Lower leg skin (tissue), 4 donors: ENCODE measurements around the gene ZNF385A. TPM values are rescaled to one million over a fixed set of nuclear protein-coding genes. Genes with fewer than 3 reads are reported as not detected.

ENCODE experiments used
- DNase-seq, 2 donors: peaks; one replicate each; pipeline ENCODE4 v3.0.0-alpha.2; 2019; ENCODE audit warnings: low spot score in 2 of 2
- H3K4me3 ChIP-seq: fragments of 200-600 bp; sonication (generic); 2 replicates; pipeline ENCODE4 v1.5.1; 2017; ENCODE audit warnings: mild to moderate bottlenecking, low read depth; ENCODE audit not compliant: poor library complexity, severe bottlenecking
- POLR2A ChIP-seq, 2 donors: fragments of 450-650 bp; IDR thresholded peaks; one replicate each; pipeline ENCODE4 v1.6.1; 2016 to 2017; ENCODE audit warnings: antibody characterized with exemption in 2 of 2, mild to moderate bottlenecking in 1 of 2, moderate library complexity in 1 of 2
- WGBS, 2 donors: methylation state at CpG; one replicate each; pipeline ENCODE4 v1.1.5; 2018; 5-methylcytosine and 5-hydroxymethylcytosine counted together
- intact Hi-C: fragments of 100-400 bp; cut with DNase I; formaldehyde crosslinking; loops from one replicate; pipeline ENCODE4 v1.15.0; 2023; ENCODE audit warnings: low total_unique reads
- total RNA-seq, 4 donors: library from RNA; depleted of rRNA; stranded (reverse); fragments of >200 nt; gene quantifications; one replicate each; pipeline ENCODE4 v1.1.0, GENCODE V29; 2016
- TF ChIP-seq, protein P1 (sequence below), 3 donors: fragments of 450-650 bp; IDR thresholded peaks; one replicate each; pipeline ENCODE4 v1.5.1; 2016; ENCODE audit warnings: antibody characterized with exemption in 3 of 3, mild to moderate bottlenecking in 3 of 3, moderate library complexity in 2 of 3

ZNF385A gene
- total RNA-seq, 4 donors from 2014 or later, result 89.0 to 183 (median 146) TPM

DNA sequence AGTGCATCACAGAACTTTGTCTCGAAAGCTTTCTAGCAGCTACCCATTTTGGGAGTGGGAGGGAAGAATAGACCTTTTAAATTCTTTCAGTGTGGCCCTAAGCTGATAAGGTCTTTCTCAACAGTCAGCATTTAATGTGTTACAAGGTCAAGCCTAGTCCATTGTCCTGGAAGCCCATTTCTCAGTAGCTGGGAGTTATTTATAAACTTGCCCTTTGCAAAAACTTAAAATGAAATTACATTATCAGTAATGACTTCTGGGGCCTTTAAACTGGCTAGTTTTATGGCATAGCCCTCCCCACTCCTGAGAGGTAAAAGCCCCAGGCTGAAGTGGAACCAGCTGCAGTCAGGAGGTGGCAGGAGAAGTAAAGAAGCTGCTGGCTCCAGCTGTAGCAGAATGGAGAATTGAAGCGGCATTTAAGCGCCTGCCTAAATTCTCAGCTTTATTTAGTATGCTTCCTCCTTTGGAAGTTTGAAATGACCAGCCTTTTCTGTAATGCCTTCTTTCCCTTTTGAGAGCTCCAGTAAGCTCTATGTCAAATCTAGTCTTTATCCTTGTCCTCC is 47.2 kb downstream of the ZNF385A start:
- DNase-seq, result no peak
- intact Hi-C loops, result no loop called here
- WGBS, 2 donors, result 65 to 75% methylated on average over 3 of the region's 3 CpGs
- H3K4me3 ChIP-seq, result no peak overlapping the region
- TF ChIP-seq, protein P1, sequence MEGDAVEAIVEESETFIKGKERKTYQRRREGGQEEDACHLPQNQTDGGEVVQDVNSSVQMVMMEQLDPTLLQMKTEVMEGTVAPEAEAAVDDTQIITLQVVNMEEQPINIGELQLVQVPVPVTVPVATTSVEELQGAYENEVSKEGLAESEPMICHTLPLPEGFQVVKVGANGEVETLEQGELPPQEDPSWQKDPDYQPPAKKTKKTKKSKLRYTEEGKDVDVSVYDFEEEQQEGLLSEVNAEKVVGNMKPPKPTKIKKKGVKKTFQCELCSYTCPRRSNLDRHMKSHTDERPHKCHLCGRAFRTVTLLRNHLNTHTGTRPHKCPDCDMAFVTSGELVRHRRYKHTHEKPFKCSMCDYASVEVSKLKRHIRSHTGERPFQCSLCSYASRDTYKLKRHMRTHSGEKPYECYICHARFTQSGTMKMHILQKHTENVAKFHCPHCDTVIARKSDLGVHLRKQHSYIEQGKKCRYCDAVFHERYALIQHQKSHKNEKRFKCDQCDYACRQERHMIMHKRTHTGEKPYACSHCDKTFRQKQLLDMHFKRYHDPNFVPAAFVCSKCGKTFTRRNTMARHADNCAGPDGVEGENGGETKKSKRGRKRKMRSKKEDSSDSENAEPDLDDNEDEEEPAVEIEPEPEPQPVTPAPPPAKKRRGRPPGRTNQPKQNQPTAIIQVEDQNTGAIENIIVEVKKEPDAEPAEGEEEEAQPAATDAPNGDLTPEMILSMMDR (IDR thresholded peaks at IDR 0.05), result no peak
- no peak for TF ChIP-seq POLR2A (IDR thresholded peaks at IDR 0.05)

DNA sequence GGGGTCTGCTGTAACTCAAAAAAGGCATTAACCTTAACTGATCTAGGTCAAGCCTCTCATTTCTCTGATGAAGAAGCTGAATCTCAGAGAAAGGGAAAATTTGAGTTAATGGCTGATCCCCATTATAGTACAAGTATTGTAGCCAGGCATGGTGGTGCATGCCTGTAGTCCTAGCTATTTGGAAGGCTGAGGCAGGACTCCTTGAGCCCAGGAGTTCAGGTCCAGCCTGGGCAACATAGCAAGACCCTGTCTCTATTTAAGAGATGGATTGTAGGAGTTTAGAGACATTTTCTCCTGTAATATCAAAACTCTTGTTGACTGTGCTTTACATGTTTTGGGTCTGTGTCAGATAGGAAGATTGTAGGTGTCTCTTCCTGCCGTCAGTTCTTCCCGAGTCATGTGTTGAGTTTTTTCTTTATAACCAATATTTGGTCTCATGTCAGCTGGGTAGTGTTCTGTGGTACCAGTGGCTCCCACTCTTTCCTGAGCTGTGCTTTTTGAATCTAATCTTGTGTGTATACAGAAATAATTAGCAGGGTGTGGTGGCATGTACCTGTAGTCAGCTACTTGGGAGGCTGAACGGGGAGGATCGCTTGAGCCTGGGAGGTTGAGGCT is 51.0 kb downstream of the ZNF385A start:
- no peak overlapping the region for H3K4me3 ChIP-seq
- WGBS, 2 donors, result 96 to 97% methylated on average over 4 of the region's 4 CpGs
- TF ChIP-seq, protein P1 (IDR thresholded peaks at IDR 0.05), result no peak
- TF ChIP-seq POLR2A (IDR thresholded peaks at IDR 0.05), result no peak
- no peak for DNase-seq
- intact Hi-C loops, result no loop called here

DNA sequence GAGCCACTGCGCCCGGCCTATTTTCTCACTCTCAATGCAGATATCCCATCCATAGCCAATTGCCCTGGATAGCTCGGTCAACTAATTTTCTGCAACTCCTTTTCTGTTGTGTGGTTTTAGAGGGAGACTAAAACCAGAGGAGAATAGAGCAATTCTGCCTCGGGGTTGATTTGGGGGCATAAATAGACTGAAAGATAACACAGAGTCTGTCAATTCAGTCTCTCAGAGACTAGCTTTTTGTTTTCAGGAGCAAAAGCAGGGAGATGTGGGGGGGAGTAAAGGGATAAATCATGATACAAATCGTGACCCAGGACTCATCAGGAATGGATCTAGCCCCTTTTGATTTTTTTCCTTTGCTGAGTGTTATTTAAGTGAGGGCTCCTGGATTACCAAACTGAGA is 53.1 kb downstream of the ZNF385A start:
- H3K4me3 ChIP-seq, result no peak overlapping the region
- intact Hi-C loops, result no loop called here
- DNase-seq, result no peak
- TF ChIP-seq, protein P1 (IDR thresholded peaks at IDR 0.05), result no peak
- no peak for TF ChIP-seq POLR2A (IDR thresholded peaks at IDR 0.05)
- 84 to 89% methylated on average over 5 of the region's 5 CpGs for WGBS, 2 donors

DNA sequence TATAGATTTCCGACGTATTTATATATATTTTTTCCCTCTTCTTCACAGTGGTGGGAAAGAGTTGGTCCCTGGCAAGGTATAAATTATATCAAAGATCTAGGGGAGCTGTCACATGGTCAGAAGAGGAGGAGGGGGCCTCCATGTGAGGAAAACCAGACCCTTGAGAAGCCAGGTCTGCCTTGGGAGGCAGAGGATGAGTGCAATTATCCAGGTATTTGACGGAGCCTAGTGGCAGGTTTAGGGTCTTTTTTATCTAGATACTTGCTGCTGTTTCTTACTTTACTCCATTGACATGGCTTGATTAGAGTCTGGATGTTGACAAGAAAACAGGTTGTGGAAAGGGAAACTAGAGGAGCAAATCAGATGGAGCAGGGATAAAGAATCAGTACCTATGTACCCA is 54.1 kb downstream of the ZNF385A start:
- no peak overlapping the region for H3K4me3 ChIP-seq
- WGBS, 2 donors, result 72 to 74% methylated on average over 3 of the region's 3 CpGs
- no peak for DNase-seq
- TF ChIP-seq, protein P1 (IDR thresholded peaks at IDR 0.05), result no peak
- TF ChIP-seq POLR2A (IDR thresholded peaks at IDR 0.05), result no peak
- intact Hi-C loops, result no loop called here

DNA sequence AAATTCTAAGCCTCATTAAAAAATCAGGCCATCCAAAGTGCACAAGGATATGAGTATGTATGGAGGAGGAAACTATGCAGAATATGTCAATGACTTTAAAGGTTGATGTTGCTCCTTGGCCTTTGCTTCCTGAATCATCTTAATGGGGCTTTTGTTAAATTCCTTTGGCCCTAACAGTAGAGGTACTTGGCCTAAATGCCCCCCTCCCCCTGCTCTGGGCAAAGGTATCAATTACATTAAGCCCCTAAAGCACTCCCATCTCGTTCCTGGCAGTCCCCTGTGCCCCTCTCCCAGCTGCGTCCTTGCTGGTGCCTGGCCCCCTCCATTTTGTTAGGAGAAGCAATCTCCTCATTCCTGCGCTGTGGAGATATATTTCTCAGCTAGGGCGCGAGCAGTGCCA is 54.8 kb downstream of the ZNF385A start:
- no peak overlapping the region for H3K4me3 ChIP-seq
- TF ChIP-seq, protein P1 (IDR thresholded peaks at IDR 0.05), result no peak
- no peak for TF ChIP-seq POLR2A (IDR thresholded peaks at IDR 0.05)
- no peak for DNase-seq
- intact Hi-C loops, result no loop called here
- WGBS, 2 donors, result 66 to 77% methylated on average over 5 of the region's 5 CpGs
